Body of pancreas (tissue), 4 donors: ENCODE measurements around the gene FYB2. TPM values are rescaled to one million over a fixed set of nuclear protein-coding genes. Genes with fewer than 3 reads are reported as not detected.

Experiments used
- ATAC-seq: fragments of 150-250 bp; one replicate; pipeline ENCODE4 v1.9.1; 2016
- DNase-seq, 4 donors: peaks; one replicate each; pipeline ENCODE4 v3.0.0-alpha.2; 2019
- H3K27ac ChIP-seq, 4 donors: fragments of 200-600 bp; sonication (generic); 1 replicate in 3 of 4; 2 replicates in 1 of 4; pipeline versions ENCODE4 v1.5.1 to v1.6.1; 2016 to 2019; ENCODE audit warnings: mild to moderate bottlenecking in 1 of 4, mixed read lengths in 1 of 4, moderate library complexity in 1 of 4
- H3K27me3 ChIP-seq, 2 donors: fragments of 200-600 bp; sonication (generic); one replicate each; pipeline ENCODE4 v1.6.0; 2016; ENCODE audit warnings: mild to moderate bottlenecking in 1 of 2
- H3K36me3 ChIP-seq, 2 donors: fragments of 200-600 bp; sonication (generic); replicated peaks in 1 of 2; 2 replicates each; pipeline ENCODE4 v1.5.1; 2016; ENCODE audit warnings: low read depth in 2 of 2; ENCODE audit not compliant: insufficient read depth in 1 of 2
- H3K4me1 ChIP-seq: fragments of 200-600 bp; sonication (generic); one replicate; pipeline ENCODE4 v1.6.0; 2016
- H3K4me3 ChIP-seq, 2 donors: fragments of 200-600 bp; sonication (generic); 1 replicate in 1 of 2; 2 replicates in 1 of 2; pipeline ENCODE4 v1.5.1; 2016 to 2019
- H3K9me3 ChIP-seq, 3 donors: fragments of 200-600 bp; sonication (generic); 1 replicate in 2 of 3; 2 replicates in 1 of 3; pipeline ENCODE4 v1.5.1; 2016
- POLR2A ChIP-seq, 3 donors: fragments of 450-650 bp; IDR thresholded peaks; one replicate each; pipeline ENCODE4 v1.6.1; 2016; ENCODE audit warnings: antibody characterized with exemption in 3 of 3, mild to moderate bottlenecking in 2 of 3
- WGBS, 2 donors: methylation state at CpG; one replicate each; pipeline ENCODE4 v1.1.5; 2017; 5-methylcytosine and 5-hydroxymethylcytosine counted together
- intact Hi-C: fragments of 100-400 bp; cut with DNase I; formaldehyde crosslinking; loops from one replicate; pipeline ENCODE4 v1.15.1; 2023
- total RNA-seq, 2 donors: library from RNA; depleted of rRNA; stranded (reverse); fragments of >200 nt; gene quantifications; one replicate each; pipeline ENCODE4 v1.1.0, GENCODE V29; 2016
- TF ChIP-seq, protein P1 (sequence below), 7 experiments: fragments of 450-650 bp in 4 of 7; fragments of 200-600 bp in 3 of 7; sonication (generic) in 3 of 7; IDR thresholded peaks; one replicate each; pipeline ENCODE4 v1.5.1; 2016 to 2019; ENCODE audit warnings: antibody characterized with exemption in 7 of 7

FYB2 gene
- total RNA-seq, 2 donors from 2014 or later: 2.3 to 3.4 TPM

DNA sequence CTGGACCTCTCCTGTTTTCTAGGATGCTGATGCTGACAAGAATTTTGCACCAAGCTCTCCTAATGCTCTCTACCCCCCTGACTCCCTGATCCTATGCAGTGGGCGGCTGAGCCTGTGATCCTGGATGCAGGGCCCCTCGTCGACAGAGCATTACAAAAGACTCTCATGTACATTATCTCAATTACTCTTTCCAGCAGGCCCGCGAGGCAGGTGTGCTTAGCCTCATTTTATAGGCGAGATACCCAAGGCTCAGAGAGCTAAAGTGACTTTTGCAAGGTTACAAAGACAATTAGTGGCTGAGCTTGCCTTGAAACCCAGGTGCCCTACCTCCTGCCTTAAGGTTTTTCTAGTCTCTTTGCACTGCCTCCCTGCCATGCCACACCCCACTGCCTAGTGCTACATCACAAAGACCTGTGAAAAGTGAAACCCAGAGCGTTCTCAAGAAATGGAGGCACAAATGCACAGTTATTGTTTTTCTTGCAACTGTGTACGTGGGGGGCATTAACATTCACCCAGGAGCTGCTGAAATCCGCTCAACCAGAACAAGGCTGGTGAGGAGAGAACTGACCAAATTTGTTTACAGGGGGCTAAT is 25.4 kb upstream of the FYB2 start:
- ATAC-seq (no peak), DNase-seq (no peak)
- H3K4me1 ChIP-seq: no peaks in the 10 kb centered on the region
- no peaks in the 10 kb centered on the region for H3K36me3 ChIP-seq
- intact Hi-C loops: no loop called here
- TF ChIP-seq POLR2A (IDR thresholded peaks at IDR 0.05): no peak
- TF ChIP-seq, protein P1, sequence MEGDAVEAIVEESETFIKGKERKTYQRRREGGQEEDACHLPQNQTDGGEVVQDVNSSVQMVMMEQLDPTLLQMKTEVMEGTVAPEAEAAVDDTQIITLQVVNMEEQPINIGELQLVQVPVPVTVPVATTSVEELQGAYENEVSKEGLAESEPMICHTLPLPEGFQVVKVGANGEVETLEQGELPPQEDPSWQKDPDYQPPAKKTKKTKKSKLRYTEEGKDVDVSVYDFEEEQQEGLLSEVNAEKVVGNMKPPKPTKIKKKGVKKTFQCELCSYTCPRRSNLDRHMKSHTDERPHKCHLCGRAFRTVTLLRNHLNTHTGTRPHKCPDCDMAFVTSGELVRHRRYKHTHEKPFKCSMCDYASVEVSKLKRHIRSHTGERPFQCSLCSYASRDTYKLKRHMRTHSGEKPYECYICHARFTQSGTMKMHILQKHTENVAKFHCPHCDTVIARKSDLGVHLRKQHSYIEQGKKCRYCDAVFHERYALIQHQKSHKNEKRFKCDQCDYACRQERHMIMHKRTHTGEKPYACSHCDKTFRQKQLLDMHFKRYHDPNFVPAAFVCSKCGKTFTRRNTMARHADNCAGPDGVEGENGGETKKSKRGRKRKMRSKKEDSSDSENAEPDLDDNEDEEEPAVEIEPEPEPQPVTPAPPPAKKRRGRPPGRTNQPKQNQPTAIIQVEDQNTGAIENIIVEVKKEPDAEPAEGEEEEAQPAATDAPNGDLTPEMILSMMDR (IDR thresholded peaks at IDR 0.05): no peak
- no peaks in the 10 kb centered on the region for H3K9me3 ChIP-seq
- 75 to 79% methylated on average over 9 of the region's 9 CpGs for WGBS, 2 donors
- H3K27ac ChIP-seq: no peak overlapping the region
- no peaks in the 10 kb centered on the region for H3K27me3 ChIP-seq
- no peak overlapping the region for H3K4me3 ChIP-seq

DNA sequence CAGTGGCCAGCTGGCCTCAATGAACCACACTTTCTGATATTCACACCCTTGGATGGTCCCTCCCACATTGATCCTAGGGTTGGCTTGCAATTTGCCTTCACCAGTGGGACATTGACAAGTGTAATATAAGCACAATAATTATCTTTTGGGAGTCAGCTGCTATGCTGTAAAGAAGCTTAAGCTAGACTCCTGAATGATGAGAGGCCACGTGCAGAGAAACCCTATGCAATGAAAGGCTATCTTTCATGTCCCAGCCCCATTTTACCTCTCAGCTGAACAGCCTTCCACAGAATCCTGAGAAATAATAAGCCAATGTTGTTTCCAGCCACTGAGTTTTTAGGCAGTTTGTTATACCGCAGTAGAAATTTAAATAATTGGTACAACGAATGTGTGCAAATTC is 24.3 kb upstream of the FYB2 start:
- intact Hi-C loops: no loop called here
- no peaks in the 10 kb centered on the region for H3K36me3 ChIP-seq
- DNase-seq (no peak), ATAC-seq (no peak)
- TF ChIP-seq, protein P1 (IDR thresholded peaks at IDR 0.05): no peak
- no peak for TF ChIP-seq POLR2A (IDR thresholded peaks at IDR 0.05)
- no peaks in the 10 kb centered on the region for H3K27me3 ChIP-seq
- 89 to 95% methylated on average over 3 of the region's 3 CpGs for WGBS, 2 donors
- no peaks in the 10 kb centered on the region for H3K9me3 ChIP-seq
- no peak overlapping the region for H3K4me3 ChIP-seq
- no peak overlapping the region for H3K27ac ChIP-seq
- no peaks in the 10 kb centered on the region for H3K4me1 ChIP-seq

DNA sequence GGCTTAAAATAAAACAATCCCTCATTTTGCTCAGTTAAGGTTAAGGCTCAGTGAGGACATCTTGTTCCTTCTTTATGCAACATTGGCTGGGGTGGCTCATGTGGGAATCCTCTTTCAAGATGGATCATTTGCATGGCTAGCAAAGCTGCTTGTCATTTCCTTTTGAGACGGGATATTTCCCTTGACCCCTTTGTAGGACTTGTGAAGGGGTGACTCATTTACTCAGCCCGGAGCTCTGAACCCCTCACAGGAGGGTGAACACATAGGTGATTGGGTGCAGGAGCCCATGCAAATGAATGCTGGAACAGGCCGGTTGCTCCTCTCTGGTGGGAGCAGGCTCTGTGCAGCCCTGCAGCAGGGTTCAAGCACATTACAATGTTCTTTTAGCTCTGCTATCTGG is 19.6 kb upstream of the FYB2 start:
- Histone ChIP-seq H3K27ac (no peak overlapping the region), H3K4me3 (no peak overlapping the region), H3K27me3 (no peaks in the 10 kb centered on the region), H3K36me3 (no peaks in the 10 kb centered on the region), H3K9me3 (no peaks in the 10 kb centered on the region), H3K4me1 (no peaks in the 10 kb centered on the region)
- intact Hi-C loops: no loop called here
- ATAC-seq (no peak), DNase-seq (no peak)
- 69 to 96% methylated on average over 3 of the region's 3 CpGs for WGBS, 2 donors
- TF ChIP-seq, protein P1 (IDR thresholded peaks at IDR 0.05): no peak
- no peak for TF ChIP-seq POLR2A (IDR thresholded peaks at IDR 0.05)

DNA sequence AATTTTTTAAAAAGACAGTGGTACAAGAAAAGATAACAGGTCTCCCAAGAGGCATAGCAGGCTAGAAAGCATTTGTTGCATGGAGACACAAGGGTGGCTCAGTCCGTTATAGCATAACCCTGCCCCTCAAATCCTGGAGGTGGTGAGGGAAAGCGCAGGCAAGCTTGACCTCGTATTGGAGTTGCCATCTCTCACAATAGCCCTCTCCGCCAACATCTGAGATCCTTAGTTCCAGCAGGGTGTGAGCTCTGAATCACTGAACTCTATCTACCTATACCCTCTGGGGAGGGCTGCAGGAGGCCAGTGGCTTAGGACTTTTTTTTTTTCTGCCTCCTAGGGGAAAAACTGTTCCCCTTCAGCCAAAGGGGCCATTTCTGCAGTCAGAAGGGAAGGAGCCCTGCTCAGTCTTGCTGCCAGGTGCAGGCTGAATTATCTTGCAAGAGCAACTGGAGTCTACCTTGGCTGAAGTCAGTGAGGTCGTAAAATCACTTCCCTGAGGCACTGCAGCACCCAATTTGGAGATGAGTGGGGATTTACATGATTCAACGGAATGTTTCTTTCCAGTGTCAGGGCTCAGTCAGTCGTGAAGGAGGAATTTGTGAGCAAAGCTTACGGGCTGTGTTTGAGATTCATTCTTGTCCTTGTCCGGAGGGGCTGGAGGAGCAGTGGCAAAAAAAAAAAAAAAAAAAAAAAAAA is 18.2 kb upstream of the FYB2 start:
- ATAC-seq: no peak
- no peak overlapping the region for H3K27ac ChIP-seq
- TF ChIP-seq, protein P1 (IDR thresholded peaks at IDR 0.05): no peak
- no peak for TF ChIP-seq POLR2A (IDR thresholded peaks at IDR 0.05)
- no peak overlapping the region for H3K4me3 ChIP-seq
- H3K36me3 ChIP-seq: no peaks in the 10 kb centered on the region
- WGBS, 2 donors: 72 to 77% methylated on average over 9 of the region's 9 CpGs
- H3K27me3 ChIP-seq: no peaks in the 10 kb centered on the region
- no peaks in the 10 kb centered on the region for H3K4me1 ChIP-seq
- intact Hi-C loops: no loop called here
- DNase-seq: no peak
- H3K9me3 ChIP-seq: no peaks in the 10 kb centered on the region

DNA sequence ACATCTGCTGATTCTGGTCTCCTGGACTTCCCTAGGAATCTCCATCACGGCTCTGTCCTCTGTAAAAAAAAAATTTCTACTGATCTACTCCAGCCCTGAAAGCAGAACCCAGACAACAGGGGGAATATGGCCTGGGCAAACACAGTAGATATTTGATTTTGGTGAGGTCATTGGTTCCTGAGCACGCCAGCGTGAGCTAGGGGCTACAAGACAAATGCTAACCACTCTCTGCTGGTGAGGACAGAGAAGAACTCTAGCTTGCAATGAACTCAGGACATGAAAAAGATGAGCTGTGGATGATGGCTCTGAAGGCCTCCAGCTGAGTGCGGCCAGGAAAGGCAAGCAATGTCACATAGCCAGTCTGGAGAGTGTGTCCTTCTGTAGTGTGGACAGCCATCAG is 17.2 kb upstream of the FYB2 start:
- H3K4me3 ChIP-seq: no peak overlapping the region
- no peaks in the 10 kb centered on the region for H3K9me3 ChIP-seq
- WGBS, 2 donors: 84% methylated on average over 4 of the region's 4 CpGs
- intact Hi-C loops: no loop called here
- H3K27ac ChIP-seq: no peak overlapping the region
- H3K36me3 ChIP-seq: no peaks in the 10 kb centered on the region
- no peak for TF ChIP-seq POLR2A (IDR thresholded peaks at IDR 0.05)
- TF ChIP-seq, protein P1 (IDR thresholded peaks at IDR 0.05): no peak
- DNase-seq (no peak), ATAC-seq (no peak)
- H3K27me3 ChIP-seq: no peaks in the 10 kb centered on the region
- H3K4me1 ChIP-seq: no peaks in the 10 kb centered on the region
